OCI-LY1 (cell line): Measurements from ENCODE around the gene GOLIM4.

Source experiments
- EZH2 ChIP-seq: fragments of 200-600 bp; sonication (generic), shearing (Covaris generic); IDR thresholded peaks from 2 replicates; pipeline ENCODE4 v1.8.0; 2017; ENCODE audit warnings: borderline replicate concordance, mixed run types, mild to moderate bottlenecking, antibody characterized with exemption, low read length, moderate library complexity, mixed read lengths
- TF ChIP-seq, protein P1 (sequence below): fragments of 200-600 bp; sonication (generic), shearing (Covaris generic); IDR thresholded peaks from 2 replicates; pipeline ENCODE4 v1.5.1; 2017; ENCODE audit warnings: mild to moderate bottlenecking, antibody characterized with exemption, low read length, moderate library complexity, mixed read lengths

DNA sequence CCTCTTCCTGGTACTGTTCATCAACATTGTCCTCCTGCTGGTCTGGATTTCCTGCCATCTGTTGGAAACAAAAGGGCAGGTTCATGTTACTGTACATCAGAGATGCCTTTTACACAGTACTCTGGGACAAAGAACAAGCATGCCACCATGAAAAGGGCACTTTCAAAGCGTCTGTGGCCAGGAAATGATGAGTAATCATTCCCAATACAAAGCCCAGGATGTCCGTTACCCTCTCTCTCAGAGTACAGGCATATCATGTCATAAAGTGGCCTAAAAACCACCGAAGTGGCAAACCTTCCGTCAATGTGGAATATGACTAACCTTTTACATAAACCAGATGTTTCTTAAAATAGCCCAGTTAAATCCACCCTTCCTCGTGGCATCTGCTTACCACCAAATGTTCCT, 71.2 kb downstream of the GOLIM4 start:
- TF ChIP-seq EZH2 = no peak
- TF ChIP-seq, protein P1, sequence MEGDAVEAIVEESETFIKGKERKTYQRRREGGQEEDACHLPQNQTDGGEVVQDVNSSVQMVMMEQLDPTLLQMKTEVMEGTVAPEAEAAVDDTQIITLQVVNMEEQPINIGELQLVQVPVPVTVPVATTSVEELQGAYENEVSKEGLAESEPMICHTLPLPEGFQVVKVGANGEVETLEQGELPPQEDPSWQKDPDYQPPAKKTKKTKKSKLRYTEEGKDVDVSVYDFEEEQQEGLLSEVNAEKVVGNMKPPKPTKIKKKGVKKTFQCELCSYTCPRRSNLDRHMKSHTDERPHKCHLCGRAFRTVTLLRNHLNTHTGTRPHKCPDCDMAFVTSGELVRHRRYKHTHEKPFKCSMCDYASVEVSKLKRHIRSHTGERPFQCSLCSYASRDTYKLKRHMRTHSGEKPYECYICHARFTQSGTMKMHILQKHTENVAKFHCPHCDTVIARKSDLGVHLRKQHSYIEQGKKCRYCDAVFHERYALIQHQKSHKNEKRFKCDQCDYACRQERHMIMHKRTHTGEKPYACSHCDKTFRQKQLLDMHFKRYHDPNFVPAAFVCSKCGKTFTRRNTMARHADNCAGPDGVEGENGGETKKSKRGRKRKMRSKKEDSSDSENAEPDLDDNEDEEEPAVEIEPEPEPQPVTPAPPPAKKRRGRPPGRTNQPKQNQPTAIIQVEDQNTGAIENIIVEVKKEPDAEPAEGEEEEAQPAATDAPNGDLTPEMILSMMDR = no peak
